ENCODE results near the gene XYLT1. TPM values are rescaled to one million over a fixed set of nuclear protein-coding genes. Genes with fewer than 3 reads are reported as not detected.
A peak's percentile ranks its signal among the peaks of the same experiment; 100 is the strongest.
"Not testable (repeated sequence)": the region's sequence is repeated elsewhere in the genome, so short reads cannot be mapped to it uniquely, and the experiment has no call there.

Gene XYLT1
- 13.0 and 14.7 TPM in 2 replicates for total RNA-seq

- Mint-ChIP-seq H3K36me3 (ENCODE audit: low read depth) (peaks cover 12% of the 10 kb centered on the region), H3K27ac (peak within 1 kb of the TSS; percentile 79), H3K4me3 (peak within 1 kb of the TSS; percentile 89), H3K4me1 (peaks cover 54% of the 10 kb centered on the region), H3K9me3 (no peaks in the 10 kb centered on the region), H3K27me3 (peaks cover 2% of the 10 kb centered on the region)
- intact Hi-C loops (cut with micrococcal nuclease) = no loop called here
- peak; percentile 86 for DNase-seq
Measured at GRCh38 chr16:17470908-17471718, at the start of gene XYLT1. Gene XYLT1 (minus strand): TSS chr16:17470960. CDS start chr16:17470796, 164 bp downstream.

GRCh38 chr16:17520111-17520510 is 49.4 kb upstream of the XYLT1 start:
- intact Hi-C loops (cut with micrococcal nuclease) = no loop called here
- no peaks in the 10 kb centered on the region for H3K4me1 Mint-ChIP-seq
- H3K9me3 Mint-ChIP-seq = no peaks in the 10 kb centered on the region
- no peak for DNase-seq
- no peak overlapping the region for H3K27ac Mint-ChIP-seq
- H3K36me3 Mint-ChIP-seq (ENCODE audit: low read depth) = no peaks in the 10 kb centered on the region
- peaks cover 37% of the 10 kb centered on the region for H3K27me3 Mint-ChIP-seq
- no peak overlapping the region for H3K4me3 Mint-ChIP-seq

GRCh38 chr16:17519101-17519955 is 48.6 kb upstream of the XYLT1 start:
- Mint-ChIP-seq H3K27me3 (peaks cover 37% of the 10 kb centered on the region), H3K4me1 (no peaks in the 10 kb centered on the region), H3K9me3 (no peaks in the 10 kb centered on the region), H3K36me3 (ENCODE audit: low read depth) (no peaks in the 10 kb centered on the region), H3K4me3 (no peak overlapping the region), H3K27ac (no peak overlapping the region)
- intact Hi-C loops (cut with micrococcal nuclease) = no loop called here
- DNase-seq = no peak

GRCh38 chr16:17518441-17518840 is 47.7 kb upstream of the XYLT1 start:
- Mint-ChIP-seq H3K4me3 (no peak overlapping the region), H3K27me3 (peaks cover 40% of the 10 kb centered on the region)
- intact Hi-C loops (cut with micrococcal nuclease) = no loop called here

GRCh38 chr16:17515421-17516210 is 44.9 kb upstream of the XYLT1 start:
- Mint-ChIP-seq H3K27me3 (peaks cover 31% of the 10 kb centered on the region), H3K4me3 (no peak overlapping the region), H3K36me3 (ENCODE audit: low read depth) (no peaks in the 10 kb centered on the region), H3K4me1 (no peaks in the 10 kb centered on the region), H3K27ac (no peak overlapping the region), H3K9me3 (no peaks in the 10 kb centered on the region)
- intact Hi-C loops (cut with micrococcal nuclease) = no loop called here
- no peak for DNase-seq

More at GRCh38 chr16:17518441-17518840, 47.7 kb upstream of the XYLT1 start:
- no peak overlapping the region for H3K27ac Mint-ChIP-seq
- no peaks in the 10 kb centered on the region for H3K4me1 Mint-ChIP-seq
- no peak for DNase-seq
- H3K36me3 Mint-ChIP-seq (ENCODE audit: low read depth) = no peaks in the 10 kb centered on the region
- H3K9me3 Mint-ChIP-seq = no peaks in the 10 kb centered on the region

- no peaks in the 10 kb centered on the region for H3K36me3 Mint-ChIP-seq (ENCODE audit: low read depth)
- no peaks in the 10 kb centered on the region for H3K9me3 Mint-ChIP-seq
- H3K27ac Mint-ChIP-seq = no peak overlapping the region
- no peak for DNase-seq
- intact Hi-C loops (cut with micrococcal nuclease) = no loop called here
- no peaks in the 10 kb centered on the region for H3K4me1 Mint-ChIP-seq
- H3K4me3 Mint-ChIP-seq = no peak overlapping the region
- peaks cover 18% of the 10 kb centered on the region for H3K27me3 Mint-ChIP-seq
Measured at GRCh38 chr16:17512636-17513220, 42.0 kb upstream of the XYLT1 start.

- no peak overlapping the region for H3K27ac Mint-ChIP-seq
- H3K4me3 Mint-ChIP-seq = no peak overlapping the region
- intact Hi-C loops (cut with micrococcal nuclease) = no loop called here
- DNase-seq = no peak
- peaks cover 19% of the 10 kb centered on the region for H3K27me3 Mint-ChIP-seq
- no peaks in the 10 kb centered on the region for H3K4me1 Mint-ChIP-seq
- H3K9me3 Mint-ChIP-seq = peaks cover 4% of the 10 kb centered on the region
- no peaks in the 10 kb centered on the region for H3K36me3 Mint-ChIP-seq (ENCODE audit: low read depth)
Measured at GRCh38 chr16:17511340-17511739, 40.6 kb upstream of the XYLT1 start.

GRCh38 chr16:17510567-17510966 is 39.8 kb upstream of the XYLT1 start:
- no peak overlapping the region for H3K4me3 Mint-ChIP-seq
- H3K36me3 Mint-ChIP-seq (ENCODE audit: low read depth) = no peaks in the 10 kb centered on the region
- peaks cover 4% of the 10 kb centered on the region for H3K9me3 Mint-ChIP-seq
- no peak overlapping the region for H3K27ac Mint-ChIP-seq
- no peak for DNase-seq
- intact Hi-C loops (cut with micrococcal nuclease) = no loop called here
- peaks cover 17% of the 10 kb centered on the region for H3K27me3 Mint-ChIP-seq
- no peaks in the 10 kb centered on the region for H3K4me1 Mint-ChIP-seq

GRCh38 chr16:17509194-17509593 is 38.4 kb upstream of the XYLT1 start:
- no peak for DNase-seq
- peaks cover 4% of the 10 kb centered on the region for H3K9me3 Mint-ChIP-seq
- no peaks in the 10 kb centered on the region for H3K4me1 Mint-ChIP-seq
- intact Hi-C loops (cut with micrococcal nuclease) = no loop called here
- no peak overlapping the region for H3K4me3 Mint-ChIP-seq
- H3K27ac Mint-ChIP-seq = no peak overlapping the region
- H3K27me3 Mint-ChIP-seq = peaks cover 17% of the 10 kb centered on the region
- H3K36me3 Mint-ChIP-seq (ENCODE audit: low read depth) = no peaks in the 10 kb centered on the region

GRCh38 chr16:17508303-17508702 is 37.5 kb upstream of the XYLT1 start:
- DNase-seq = no peak
- Mint-ChIP-seq H3K36me3 (ENCODE audit: low read depth) (no peaks in the 10 kb centered on the region), H3K9me3 (peaks cover 4% of the 10 kb centered on the region), H3K27ac (no peak overlapping the region), H3K4me1 (no peaks in the 10 kb centered on the region), H3K27me3 (peaks cover 15% of the 10 kb centered on the region), H3K4me3 (no peak overlapping the region)
- intact Hi-C loops (cut with micrococcal nuclease) = no loop called here

GRCh38 chr16:17507516-17507915 is 36.8 kb upstream of the XYLT1 start:
- peaks cover 17% of the 10 kb centered on the region for H3K27me3 Mint-ChIP-seq
- DNase-seq; H3K4me1 Mint-ChIP-seq; H3K4me3 Mint-ChIP-seq; H3K27ac Mint-ChIP-seq; intact Hi-C loops (cut with micrococcal nuclease); H3K36me3 Mint-ChIP-seq (ENCODE audit: low read depth); H3K9me3 Mint-ChIP-seq: not testable (repeated sequence)

GRCh38 chr16:17505828-17506227 is 35.1 kb upstream of the XYLT1 start:
- H3K36me3 Mint-ChIP-seq (ENCODE audit: low read depth); H3K4me1 Mint-ChIP-seq; H3K9me3 Mint-ChIP-seq; intact Hi-C loops (cut with micrococcal nuclease); H3K27ac Mint-ChIP-seq; DNase-seq; H3K4me3 Mint-ChIP-seq: not testable (repeated sequence)
- peaks cover 13% of the 10 kb centered on the region for H3K27me3 Mint-ChIP-seq

GRCh38 chr16:17504050-17504449 is 33.3 kb upstream of the XYLT1 start:
- DNase-seq = no peak
- H3K4me3 Mint-ChIP-seq = no peak overlapping the region
- intact Hi-C loops (cut with micrococcal nuclease) = no loop called here
- H3K36me3 Mint-ChIP-seq (ENCODE audit: low read depth) = no peaks in the 10 kb centered on the region
- no peak overlapping the region for H3K27ac Mint-ChIP-seq
- peaks cover 2% of the 10 kb centered on the region for H3K4me1 Mint-ChIP-seq
- peaks cover 4% of the 10 kb centered on the region for H3K9me3 Mint-ChIP-seq
- peaks cover 7% of the 10 kb centered on the region for H3K27me3 Mint-ChIP-seq
